Measurements from ENCODE around the gene ADD3. TPM values are rescaled to one million over a fixed set of nuclear protein-coding genes. Genes with fewer than 3 reads are reported as not detected.
A peak's percentile ranks its signal among the peaks of the same experiment; 100 is the strongest.
"Not testable (repeated sequence)": the region's sequence is repeated elsewhere in the genome, so short reads cannot be mapped to it uniquely, and the experiment has no call there.

Gene ADD3
- total RNA-seq, 1 donor = 44.2 TPM

- DNase-seq (ENCODE audit: low read depth in 2 of 3, low spot score in 2 of 3) = no peak
Measured at GRCh38 chr10:110093722-110094121, 85.9 kb downstream of the ADD3 start.

DNA sequence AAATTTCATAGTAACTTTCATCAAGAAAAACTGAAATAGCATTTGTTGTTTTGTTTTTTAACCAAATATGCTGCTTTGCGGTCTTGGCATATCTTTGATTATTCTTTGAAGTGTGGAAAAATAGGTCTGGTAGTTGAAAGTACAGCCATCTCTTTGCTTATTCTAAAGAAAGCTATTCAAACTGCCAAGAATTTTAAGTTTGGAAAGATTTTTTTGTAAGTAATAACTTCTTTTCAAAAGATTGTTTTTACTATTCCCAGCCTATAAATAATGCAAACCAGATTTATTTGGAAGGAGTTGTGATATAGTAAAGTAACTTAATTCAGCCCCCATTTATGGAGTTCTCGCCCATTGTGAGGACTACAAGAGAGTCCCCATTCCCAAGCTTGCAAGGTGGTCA lies 87.0 kb downstream of the ADD3 start:
- DNase-seq (ENCODE audit: low read depth in 2 of 3, low spot score in 2 of 3) = no peak

DNA sequence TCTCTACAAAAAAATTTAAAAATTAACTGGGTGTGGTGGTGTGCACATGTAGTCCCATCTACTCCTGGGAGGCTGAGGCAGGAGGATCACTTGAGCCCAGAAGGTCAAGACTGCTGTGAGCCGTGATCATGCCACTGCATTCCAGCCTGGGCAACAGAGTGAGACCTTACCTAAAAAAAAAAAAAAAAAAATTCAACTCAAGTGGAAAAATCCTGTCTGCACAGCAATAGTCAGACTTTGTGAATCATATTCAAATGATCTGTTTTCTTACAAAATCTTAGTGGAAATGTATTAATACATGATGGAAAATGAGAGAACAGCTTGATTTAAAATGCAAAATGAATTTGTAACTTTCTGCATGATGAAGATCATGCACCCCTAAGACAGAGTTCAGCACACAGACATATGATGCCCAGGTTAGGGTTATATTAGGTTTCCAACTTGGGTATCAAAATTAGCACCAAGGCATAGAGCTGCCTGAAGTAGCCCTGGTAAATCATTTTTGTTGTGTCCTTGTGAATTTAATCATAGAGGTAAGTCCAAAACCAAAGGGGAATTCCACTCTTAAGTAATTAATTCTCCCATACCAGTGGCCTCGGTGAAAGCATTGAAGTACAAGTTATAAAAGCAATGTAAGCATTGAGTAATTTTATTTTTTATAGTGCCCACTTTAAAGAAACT lies 93.8 kb downstream of the ADD3 start:
- no peak for DNase-seq (ENCODE audit: low read depth in 2 of 3, low spot score in 2 of 3)

DNA sequence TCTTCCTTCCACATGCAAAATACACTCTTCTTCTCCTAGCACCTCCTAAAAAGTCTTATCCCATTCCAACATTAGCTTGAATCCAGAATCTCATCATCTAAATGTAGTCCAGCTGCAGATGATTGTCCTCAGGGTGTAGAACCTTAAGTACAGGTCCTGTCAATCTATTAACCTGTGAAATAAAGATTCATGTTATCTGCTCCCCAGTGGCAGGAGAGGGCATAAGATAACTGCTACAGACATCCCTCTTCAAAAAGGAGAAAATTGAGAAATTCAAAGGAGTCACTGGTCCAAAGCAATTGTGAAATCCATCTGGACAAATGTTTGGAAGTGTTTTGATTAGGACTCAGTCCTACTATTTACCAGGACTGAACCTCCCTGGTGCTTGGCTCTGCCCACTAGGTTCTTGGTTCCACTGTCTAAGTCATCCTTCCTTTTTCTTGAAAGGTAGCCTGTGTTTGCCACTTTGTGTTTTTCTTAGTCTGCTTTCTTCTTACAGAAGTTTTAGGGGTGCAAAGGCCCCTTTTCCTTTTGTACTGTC lies 96.2 kb downstream of the ADD3 start:
- DNase-seq (ENCODE audit: low read depth in 2 of 3, low spot score in 2 of 3) = no peak

DNA sequence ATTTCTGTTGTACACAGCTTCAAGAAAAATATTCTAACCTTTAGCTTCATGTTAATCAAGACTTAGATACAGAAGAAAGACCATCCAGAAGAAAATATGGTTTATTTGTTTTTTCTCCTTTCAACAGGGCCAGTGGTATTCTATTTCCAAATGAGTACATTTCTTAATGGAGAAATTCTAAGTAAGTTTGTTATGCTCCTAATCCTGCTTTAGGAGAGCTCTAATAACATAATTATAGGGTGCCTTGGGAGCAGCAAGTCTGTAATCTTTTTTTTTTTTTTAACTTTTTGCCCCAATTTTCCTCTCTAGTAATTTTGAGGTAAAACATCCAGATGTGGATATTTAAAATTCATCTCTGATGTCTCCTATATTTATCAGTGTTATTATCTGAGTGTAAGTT lies 98.1 kb downstream of the ADD3 start:
- no peak for DNase-seq (ENCODE audit: low read depth in 2 of 3, low spot score in 2 of 3)

DNA sequence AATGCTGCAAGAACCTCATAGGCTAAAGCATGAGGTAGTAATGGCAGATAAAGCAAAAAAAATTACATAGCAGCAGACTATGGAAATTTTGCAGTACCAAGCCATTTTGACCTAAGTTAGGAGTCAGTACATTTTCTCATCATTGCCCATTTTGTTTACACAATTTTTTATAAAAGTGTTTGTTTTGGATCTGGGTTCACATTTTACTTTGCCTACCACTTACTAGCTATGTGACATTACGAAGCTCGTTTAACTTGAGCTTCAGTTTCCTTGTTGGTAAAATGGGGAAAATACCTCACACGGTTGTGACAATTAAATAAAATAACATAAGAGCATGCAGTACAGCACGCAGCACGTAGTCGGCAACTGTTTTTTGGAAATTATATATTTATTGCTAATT lies 99.6 kb downstream of the ADD3 start:
- no peak for DNase-seq (ENCODE audit: low read depth in 2 of 3, low spot score in 2 of 3)

DNA sequence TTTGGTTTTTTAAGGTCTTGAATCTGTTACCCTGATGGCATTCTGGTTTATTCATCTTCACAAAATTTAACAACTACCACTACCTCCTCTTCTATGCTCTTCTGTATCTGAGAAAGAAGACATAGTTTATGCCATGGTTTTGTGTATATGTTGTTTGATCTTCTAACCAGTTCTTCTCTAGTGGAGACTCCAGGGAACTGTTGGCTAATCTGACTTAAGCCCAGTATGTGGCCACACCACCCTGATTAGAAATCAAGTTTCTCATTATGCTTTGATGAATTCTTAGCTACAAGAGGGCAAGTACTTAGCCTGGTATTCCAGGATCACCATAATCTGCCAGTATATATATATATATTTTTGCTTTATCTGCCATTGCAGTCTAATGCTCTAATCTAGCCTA lies 100.1 kb downstream of the ADD3 start:
- no peak for DNase-seq (ENCODE audit: low read depth in 2 of 3, low spot score in 2 of 3)

- no peak for DNase-seq (ENCODE audit: low read depth in 2 of 3, low spot score in 2 of 3)
Measured at GRCh38 chr10:110109511-110109910, 101.7 kb downstream of the ADD3 start.

DNA sequence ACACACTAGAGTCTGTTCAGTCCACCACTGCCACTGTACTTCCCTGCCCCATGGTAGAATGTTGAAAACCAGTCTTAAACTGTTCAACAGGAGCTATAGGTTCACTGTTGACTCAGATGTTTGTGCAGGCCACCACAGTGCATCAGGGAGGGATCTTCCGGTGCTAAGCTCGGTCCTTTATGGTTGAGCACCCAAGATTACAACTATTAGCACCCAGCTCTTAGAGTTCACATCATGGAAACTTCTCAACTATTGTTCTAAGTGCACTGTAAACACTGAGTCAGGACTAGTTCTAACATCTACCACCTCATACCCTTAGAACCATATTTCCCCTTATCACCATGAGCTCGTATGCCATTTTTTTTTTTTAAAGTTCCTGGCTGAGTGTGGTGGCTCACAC lies 102.6 kb downstream of the ADD3 start:
- DNase-seq (ENCODE audit: low read depth in 2 of 3, low spot score in 2 of 3) = no peak

DNA sequence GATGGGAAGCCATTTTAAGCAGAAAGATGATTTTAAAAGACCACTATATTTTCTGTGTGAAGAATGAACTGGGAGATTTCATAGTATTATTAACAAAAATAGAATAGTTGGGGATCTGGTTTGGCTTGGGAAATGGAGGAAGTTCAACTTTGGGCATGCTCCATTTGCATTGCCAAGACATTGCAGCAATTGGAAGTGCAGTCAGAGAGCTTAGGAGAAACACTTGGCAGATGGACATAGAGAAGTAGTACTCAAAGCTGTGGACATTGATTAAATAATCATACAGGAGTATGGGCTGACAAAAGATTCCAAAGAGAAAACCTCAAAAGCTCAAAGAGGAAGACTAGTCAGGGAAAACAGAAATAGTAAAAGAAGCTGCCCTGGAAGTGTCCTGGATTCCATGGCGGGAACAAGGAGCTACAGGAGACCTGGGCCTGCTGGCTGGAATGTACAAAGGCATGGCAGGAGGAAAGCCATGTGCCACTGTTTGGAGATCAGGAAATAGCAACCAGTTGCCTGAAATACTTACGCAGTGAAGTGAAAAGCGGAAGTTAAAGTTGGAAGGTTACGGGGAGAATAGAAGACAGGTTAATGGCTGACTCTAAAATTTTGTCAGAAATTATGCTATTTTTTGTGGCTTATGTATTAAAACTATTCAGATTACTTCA lies 106.0 kb downstream of the ADD3 start:
- DNase-seq (ENCODE audit: low read depth in 2 of 3, low spot score in 2 of 3) = no peak

GRCh38 chr10:110114668-110115067 lies 106.9 kb downstream of the ADD3 start:
- DNase-seq (ENCODE audit: low read depth in 2 of 3, low spot score in 2 of 3) = not testable (repeated sequence)

- DNase-seq (ENCODE audit: low read depth in 2 of 3, low spot score in 2 of 3) = no peak
Measured at GRCh38 chr10:110115784-110116520, 108.2 kb downstream of the ADD3 start.

- DNase-seq (ENCODE audit: low read depth in 2 of 3, low spot score in 2 of 3) = no peak
Measured at GRCh38 chr10:110118891-110119621, 111.3 kb downstream of the ADD3 start.

- DNase-seq (ENCODE audit: low read depth in 2 of 3, low spot score in 2 of 3) = no peak
Measured at GRCh38 chr10:110123594-110123993, 115.8 kb downstream of the ADD3 start.

- DNase-seq (ENCODE audit: low read depth in 2 of 3, low spot score in 2 of 3) = no peak
Measured at GRCh38 chr10:110129490-110129889, 121.7 kb downstream of the ADD3 start.

DNA sequence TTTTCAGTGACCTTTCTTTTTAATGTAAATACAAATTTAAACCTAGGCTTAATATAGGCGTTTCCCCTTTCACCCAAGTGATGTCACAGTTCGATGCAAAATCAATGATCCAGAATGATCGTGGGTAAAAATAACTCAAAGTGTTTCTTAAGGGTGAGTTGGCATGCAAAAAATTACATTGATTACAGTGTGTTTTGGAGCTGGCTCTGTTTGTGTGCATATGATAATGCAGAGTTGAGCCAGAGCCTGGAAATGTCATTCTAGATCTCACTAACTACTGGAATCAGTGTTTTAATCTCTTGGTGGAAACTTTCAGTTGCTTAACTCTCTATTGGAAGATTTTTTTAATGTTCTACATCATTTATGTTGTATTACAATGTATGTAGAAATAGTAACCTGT lies 127.1 kb downstream of the ADD3 start:
- no peak for DNase-seq (ENCODE audit: low read depth in 2 of 3, low spot score in 2 of 3)

DNA sequence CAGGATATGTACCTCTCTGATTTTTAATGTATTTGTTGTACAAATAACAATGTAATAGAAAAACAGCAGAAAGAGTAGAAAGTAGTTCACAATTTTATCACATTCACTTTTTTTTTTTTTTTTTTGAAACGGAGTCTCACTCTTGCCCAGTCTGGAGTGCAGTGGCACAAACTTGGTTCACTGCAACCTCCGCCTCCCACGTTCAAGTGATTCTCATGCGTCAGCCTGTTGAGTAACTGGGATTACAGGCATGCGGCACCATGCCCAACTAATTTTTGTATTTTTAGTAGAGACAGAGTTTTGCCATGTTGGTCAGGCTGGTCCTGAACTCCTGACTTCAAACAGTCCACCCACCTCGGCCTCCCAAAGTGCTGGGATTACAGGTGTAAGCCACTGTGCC lies 128.1 kb downstream of the ADD3 start:
- not testable (repeated sequence) for DNase-seq (ENCODE audit: low read depth in 2 of 3, low spot score in 2 of 3)

GRCh38 chr10:110137142-110137545 lies 129.4 kb downstream of the ADD3 start:
- DNase-seq (ENCODE audit: low read depth in 2 of 3, low spot score in 2 of 3) = peak; percentile 29 to 88 (median 71)

DNA sequence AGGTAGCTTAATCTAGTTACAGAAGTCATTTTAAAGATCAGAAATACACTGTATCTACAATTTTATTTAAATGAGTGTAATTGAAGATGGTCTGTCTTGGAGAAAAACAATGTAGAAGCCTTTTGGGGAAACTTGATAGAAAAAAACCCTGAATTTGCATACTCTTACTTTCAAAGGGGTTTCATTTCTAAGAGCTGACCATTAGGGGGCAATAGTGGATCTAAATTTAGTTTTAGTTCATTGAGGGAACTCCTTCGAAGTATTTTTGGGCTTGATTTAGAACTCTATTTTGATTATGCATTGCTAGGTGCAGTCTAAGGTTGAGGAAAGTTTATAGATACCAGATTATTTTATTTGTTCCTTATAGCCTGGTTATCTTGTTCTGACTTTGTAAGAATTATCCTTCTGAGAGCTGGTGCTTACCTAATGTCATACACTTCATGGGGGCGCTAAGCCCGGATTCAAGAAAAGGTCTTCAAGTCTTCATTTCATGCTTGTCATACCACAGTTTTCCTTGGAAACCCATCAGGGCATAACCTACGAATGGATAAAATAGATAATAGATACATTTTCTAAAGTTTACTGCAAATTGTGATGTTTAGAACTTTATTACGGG lies 130.5 kb downstream of the ADD3 start:
- peak; percentile 28 to 91 (median 69) for DNase-seq (ENCODE audit: low read depth in 2 of 3, low spot score in 2 of 3)

GRCh38 chr10:110141185-110141584 lies 133.4 kb downstream of the ADD3 start:
- DNase-seq (ENCODE audit: low read depth in 2 of 3, low spot score in 2 of 3) = peak in 2 of 3 donors; percentile 64 to 65

All from hematopoietic multipotent progenitor cell (in vitro differentiated cells).